HCT116 (cell line): ENCODE measurements around the gene RALB.

Experiments used
- CEBPB ChIP-seq: IDR thresholded peaks from 2 replicates; pipeline ENCODE4 v1.6.1; 2012; ENCODE audit warnings: low read depth
- CTCF ChIP-seq, 3 experiments: fragments of 200-600 bp in 1 of 3; sonication (generic) in 1 of 3; IDR thresholded peaks in 2 of 3; conservative IDR thresholded peaks in 1 of 3; 2 replicates each; pipeline ENCODE4 v1.5.1; 2012 to 2017; ENCODE audit warnings: low read depth in 2 of 3, low read length in 2 of 3, antibody characterized with exemption in 1 of 3, borderline replicate concordance in 1 of 3, control low read depth in 1 of 3, mild to moderate bottlenecking in 1 of 3, mixed read lengths in 1 of 3, mixed run types in 1 of 3, moderate library complexity in 1 of 3; ENCODE audit not compliant: insufficient read depth in 1 of 3
- EGR1 ChIP-seq: IDR thresholded peaks from 2 replicates; pipeline ENCODE4 v1.6.1; 2012; ENCODE audit warnings: low read depth
- EZH2 ChIP-seq: fragments of 200-600 bp; sonication (generic); IDR thresholded peaks from 2 replicates; pipeline ENCODE4 v1.6.1; 2017; ENCODE audit warnings: antibody characterized with exemption, mixed run types
- EZH2phosphoT487 ChIP-seq: fragments of 200-600 bp; IDR thresholded peaks from 2 replicates; pipeline ENCODE4 v1.6.1; 2018; ENCODE audit warnings: antibody characterized with exemption, borderline replicate concordance
- FOSL1 ChIP-seq: IDR thresholded peaks from 2 replicates; pipeline ENCODE4 v1.6.1; 2012; ENCODE audit warnings: low read depth
- POLR2A ChIP-seq: IDR thresholded peaks from 2 replicates; pipeline ENCODE4 v1.7.0; 2011; ENCODE audit warnings: borderline replicate concordance; ENCODE audit not compliant: insufficient read depth, insufficient read length; ENCODE audit errors: extremely low read depth
- POLR2AphosphoS5 ChIP-seq: IDR thresholded peaks from 2 replicates; pipeline ENCODE4 v1.6.1; 2011; ENCODE audit warnings: mild to moderate bottlenecking, low read depth, low read length, moderate library complexity
- SIN3A ChIP-seq: IDR thresholded peaks from 2 replicates; pipeline ENCODE4 v1.6.1; 2012; ENCODE audit warnings: low read depth
- YY1 ChIP-seq: IDR thresholded peaks from 2 replicates; pipeline ENCODE4 v1.6.1; 2011; ENCODE audit warnings: low read length, low read depth, moderate library complexity, mild to moderate bottlenecking; ENCODE audit not compliant: insufficient replicate concordance; ENCODE audit errors: extremely low read depth
- ZBTB33 ChIP-seq: IDR thresholded peaks from 2 replicates; pipeline ENCODE4 v1.6.1; 2011; ENCODE audit warnings: mild to moderate bottlenecking, low read length, moderate library complexity; ENCODE audit not compliant: insufficient replicate concordance; ENCODE audit errors: extremely low read depth

- TF ChIP-seq EZH2, result no peak
- TF ChIP-seq CTCF (IDR thresholded peaks at IDR 0.05 in 2 of 3, conservative IDR thresholded peaks at IDR 0.05 in 1 of 3; ENCODE audit: borderline replicate concordance in 1 of 3, insufficient read depth in 1 of 3, low read depth in 2 of 3, low read length in 2 of 3), result no peak
- no peak for TF ChIP-seq EZH2phosphoT487
- TF ChIP-seq ZBTB33, result no peak
- no peak for TF ChIP-seq EGR1
- TF ChIP-seq POLR2A, result no peak
- TF ChIP-seq POLR2AphosphoS5, result no peak
- no peak for TF ChIP-seq YY1
- no peak for TF ChIP-seq SIN3A
- no peak for TF ChIP-seq FOSL1
- TF ChIP-seq CEBPB, result no peak
Observed at GRCh38 chr2:120285056-120285455, 32.4 kb downstream of the RALB start.
